Neuronal stem cell (in vitro differentiated cells): ENCODE results near the gene SPOCD1.

Experiments used
- DNase-seq: peaks from one replicate; pipeline ENCODE4 v3.0.0-alpha.2; 2013; ENCODE audit warnings: low spot score
- H2AFZ ChIP-seq: one replicate; pipeline ENCODE4 v1.6.1; 2013; ENCODE audit warnings: mild to moderate bottlenecking, low read length, inconsistent platforms
- H2AK5ac ChIP-seq: 2 replicates; pipeline ENCODE4 v1.6.1; 2013; ENCODE audit warnings: low read depth, mild to moderate bottlenecking, inconsistent platforms, low read length, moderate library complexity, mixed read lengths
- H2BK120ac ChIP-seq: 2 replicates; pipeline ENCODE4 v1.6.1; 2013; ENCODE audit warnings: low read depth, mild to moderate bottlenecking, inconsistent platforms, low read length, moderate library complexity, mixed read lengths
- H2BK12ac ChIP-seq: one replicate; pipeline ENCODE4 v1.6.1; 2013; ENCODE audit warnings: low read length, inconsistent platforms
- H2BK15ac ChIP-seq: 2 replicates; pipeline ENCODE4 v1.6.1; 2013; ENCODE audit warnings: mild to moderate bottlenecking, low read length, inconsistent platforms, mixed read lengths
- H2BK5ac ChIP-seq: one replicate; pipeline ENCODE4 v1.6.1; 2013; ENCODE audit warnings: inconsistent platforms, mild to moderate bottlenecking, low read length, moderate library complexity
- H3K14ac ChIP-seq: one replicate; pipeline ENCODE4 v1.6.1; 2013; ENCODE audit warnings: low read length, inconsistent platforms
- H3K18ac ChIP-seq: 2 replicates; pipeline ENCODE4 v1.6.1; 2013; ENCODE audit warnings: low read length, inconsistent platforms
- H3K23ac ChIP-seq: 2 replicates; pipeline ENCODE4 v1.6.1; 2013; ENCODE audit warnings: low read depth, mild to moderate bottlenecking, mixed read lengths, low read length, inconsistent platforms; ENCODE audit not compliant: poor library complexity
- H3K27ac ChIP-seq: replicated peaks from 3 replicates; pipeline ENCODE4 v1.5.1; 2013; ENCODE audit warnings: low read length, inconsistent platforms
- H3K27me3 ChIP-seq, 3 experiments: 2 replicates each; pipeline ENCODE4 v1.6.1; 2013; ENCODE audit warnings: low read length in 3 of 3, mild to moderate bottlenecking in 2 of 3, inconsistent platforms in 1 of 3, low read depth in 1 of 3, mixed read lengths in 1 of 3, moderate library complexity in 1 of 3; ENCODE audit not compliant: control insufficient read depth in 3 of 3, insufficient read depth in 3 of 3
- H3K36me3 ChIP-seq, 2 donors: replicated peaks in 1 of 2; 2 replicates each; pipeline ENCODE4 v1.6.1; 2013; ENCODE audit warnings: low read length in 2 of 2; ENCODE audit not compliant: control insufficient read depth in 2 of 2, insufficient read depth in 2 of 2
- H3K4ac ChIP-seq: 2 replicates; pipeline ENCODE4 v1.6.1; 2013; ENCODE audit warnings: inconsistent platforms, mild to moderate bottlenecking, low read length, moderate library complexity
- H3K4me1 ChIP-seq, 2 donors: 1 replicate in 1 of 2; 2 replicates in 1 of 2; pipeline ENCODE4 v1.6.1; 2013; ENCODE audit warnings: low read length in 2 of 2, low read depth in 1 of 2; ENCODE audit not compliant: control insufficient read depth in 2 of 2, insufficient read depth in 1 of 2
- H3K4me2 ChIP-seq: one replicate; pipeline ENCODE4 v1.6.1; 2013; ENCODE audit warnings: mild to moderate bottlenecking, low read length, inconsistent platforms; ENCODE audit not compliant: insufficient read depth, poor library complexity, severe bottlenecking
- H3K4me3 ChIP-seq, 2 donors: 2 replicates each; pipeline ENCODE4 v1.5.1; 2013; ENCODE audit warnings: low read length in 2 of 2, mild to moderate bottlenecking in 2 of 2, inconsistent platforms in 1 of 2, moderate library complexity in 1 of 2
- H3K79me1 ChIP-seq: one replicate; pipeline ENCODE4 v1.6.1; 2013; ENCODE audit warnings: low read depth, mild to moderate bottlenecking, inconsistent platforms, low read length, moderate library complexity
- H3K9ac ChIP-seq: one replicate; pipeline ENCODE4 v1.6.1; 2013; ENCODE audit warnings: mild to moderate bottlenecking, low read depth, low read length, inconsistent platforms; ENCODE audit not compliant: poor library complexity
- H3K9me3 ChIP-seq, 2 donors: replicated peaks in 1 of 2; 2 replicates each; pipeline versions ENCODE3 to v1.6.1; 2013; ENCODE audit warnings: low read length in 2 of 2, mild to moderate bottlenecking in 2 of 2, inconsistent platforms in 1 of 2, low read depth in 1 of 2, mixed read lengths in 1 of 2, moderate library complexity in 1 of 2; ENCODE audit not compliant: control insufficient read depth in 2 of 2, insufficient read depth in 1 of 2
- H4K8ac ChIP-seq: one replicate; pipeline ENCODE4 v1.6.1; 2013; ENCODE audit warnings: low read depth, mild to moderate bottlenecking, inconsistent platforms, low read length, moderate library complexity
- H4K91ac ChIP-seq: one replicate; pipeline ENCODE4 v1.6.1; 2013; ENCODE audit warnings: low read length, low read depth, mild to moderate bottlenecking, inconsistent platforms; ENCODE audit not compliant: poor library complexity
- WGBS, 2 donors: extraction: QIAGEN DNeasy Blood & Tissue Kit; methylation state at CpG; one replicate each; pipeline ENCODE4 v1.1.7; 2013; ENCODE audit warnings: missing lambda C conversion rate in 2 of 2, mixed read lengths in 1 of 2; ENCODE audit not compliant: insufficient read length in 2 of 2, insufficient replicate concordance in 1 of 2; ENCODE audit errors: extremely low coverage in 2 of 2; 5-methylcytosine and 5-hydroxymethylcytosine counted together
- small RNA-seq: library from polyadenylated mRNA; stranded (forward); fragments of <200 nt; extraction: miRNeasy Mini kit (QIAGEN cat#:217004); gene quantifications from one replicate; pipeline ENCODE3, GENCODE V24; 2013; ENCODE audit not compliant: insufficient read depth

SPOCD1 gene

GRCh38 chr1:31744165-31744888, 71.5 kb downstream of the SPOCD1 start:
- Histone ChIP-seq H3K23ac (no peak overlapping the region), H3K36me3 (peaks cover 0 to 6% of the 10 kb centered on the region in 2 donors), H2BK15ac (no peak overlapping the region), H3K18ac (peak overlapping the region; percentile 51), H3K4me1 (peaks cover 2 to 18% of the 10 kb centered on the region in 2 donors), H2BK120ac (no peak overlapping the region), H2AK5ac (no peak overlapping the region), H3K4me3 (no peak overlapping the region), H2BK5ac (peak overlapping the region; percentile 49), H4K8ac (no peak overlapping the region), H3K9me3 (no peaks in the 10 kb centered on the region), H2BK12ac (no peak overlapping the region), H4K91ac (no peak overlapping the region), H3K14ac (peak overlapping the region; percentile 63), H2AFZ (no peak overlapping the region), H3K4me2 (no peak overlapping the region), H3K9ac (peak overlapping the region; percentile 54), H3K27ac (no peak overlapping the region), H3K79me1 (peaks cover 8% of the 10 kb centered on the region), H3K27me3 (no peaks in the 10 kb centered on the region), H3K4ac (no peak overlapping the region)
- WGBS, 2 donors: no CpG with 5 or more reads among the region's 28 CpGs
- no peak for DNase-seq

GRCh38 chr1:31742462-31743212, 73.2 kb downstream of the SPOCD1 start:
- Histone ChIP-seq H3K79me1 (peaks cover 10% of the 10 kb centered on the region), H3K4me2 (no peak overlapping the region), H2BK120ac (no peak overlapping the region), H3K14ac (peak overlapping the region; percentile 78), H3K23ac (peak overlapping the region; percentile 62), H2BK5ac (no peak overlapping the region), H2BK15ac (no peak overlapping the region), H2AFZ (no peak overlapping the region), H3K27me3 (no peaks in the 10 kb centered on the region), H3K36me3 (peaks cover 0 to 14% of the 10 kb centered on the region in 2 donors), H3K4me1 (peaks cover 2 to 16% of the 10 kb centered on the region in 2 donors), H2AK5ac (peak overlapping the region; percentile 61), H3K4me3 (no peak overlapping the region), H3K4ac (no peak overlapping the region), H3K9me3 (no peaks in the 10 kb centered on the region), H4K91ac (no peak overlapping the region), H3K27ac (no peak overlapping the region), H2BK12ac (no peak overlapping the region), H3K18ac (peak overlapping the region; percentile 55), H4K8ac (no peak overlapping the region), H3K9ac (no peak overlapping the region)
- DNase-seq: no peak
- no CpG with 5 or more reads among the region's 32 CpGs for WGBS, 2 donors

Small RNAs within 50 kb of the gene (small RNA-seq; reads per million reads assigned to genes)
- gene MIR4254: 2.0 reads per million
